GM20000 (cell line): ENCODE data around the gene CHD2.
A peak's percentile ranks its signal among the peaks of the same experiment; 100 is the strongest.
"Not testable (repeated sequence)": the region's sequence is repeated elsewhere in the genome, so short reads cannot be mapped to it uniquely, and the experiment has no call there.

Experiments used
- DNase-seq: peaks from one replicate; pipeline ENCODE4 v3.0.0; 2012; ENCODE audit warnings: low spot score
- TF ChIP-seq, protein P1 (sequence below): IDR thresholded peaks from 2 replicates; pipeline ENCODE4 v1.5.1; 2012; ENCODE audit warnings: mild to moderate bottlenecking, control low read depth; ENCODE audit errors: extremely low read depth, missing control alignments

Gene CHD2

DNA sequence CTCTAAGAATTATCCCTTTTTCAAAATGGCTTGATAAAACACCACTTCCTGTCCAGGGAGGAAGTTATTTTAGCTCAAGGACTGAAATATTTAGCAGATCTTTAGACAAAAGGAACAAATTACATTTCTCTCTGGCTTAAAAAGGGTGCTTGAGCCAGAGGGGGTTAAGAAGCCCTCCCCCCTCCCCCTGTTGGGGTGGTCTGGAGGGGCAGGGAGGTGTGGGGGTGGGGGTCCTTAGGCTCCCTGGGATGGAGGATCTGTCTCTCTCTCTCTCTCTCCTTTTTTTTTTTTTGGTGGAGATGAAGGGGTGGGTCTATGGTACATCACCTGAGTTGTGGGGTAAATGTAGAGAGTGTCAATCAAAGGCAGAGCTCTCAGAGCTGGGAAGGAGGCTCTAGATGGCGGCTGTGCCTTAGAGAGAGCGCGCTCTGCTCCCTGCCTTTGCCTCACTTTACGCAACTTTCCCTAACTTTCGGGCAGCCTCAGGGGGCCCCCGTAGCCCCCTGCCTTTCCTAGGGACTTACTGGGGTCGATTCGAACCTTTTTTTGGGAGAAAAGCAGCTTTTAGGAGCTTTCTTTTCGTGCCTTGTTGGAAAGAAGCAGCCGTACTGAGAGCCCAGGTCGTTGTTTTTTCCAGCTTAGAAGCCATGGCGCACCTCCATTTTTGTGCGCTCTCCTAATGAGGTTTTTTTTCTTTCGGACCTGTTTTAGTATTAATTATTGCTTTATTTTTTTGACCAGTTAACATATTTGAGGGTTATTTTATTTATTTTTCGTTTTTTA lies at the start of gene CHD2:
Gene CHD2, plus strand, starts transcription at position 377 of the 783 bp plus-strand sequence. CDS start 914 bp downstream, outside the sequence.
- TF ChIP-seq, protein P1, sequence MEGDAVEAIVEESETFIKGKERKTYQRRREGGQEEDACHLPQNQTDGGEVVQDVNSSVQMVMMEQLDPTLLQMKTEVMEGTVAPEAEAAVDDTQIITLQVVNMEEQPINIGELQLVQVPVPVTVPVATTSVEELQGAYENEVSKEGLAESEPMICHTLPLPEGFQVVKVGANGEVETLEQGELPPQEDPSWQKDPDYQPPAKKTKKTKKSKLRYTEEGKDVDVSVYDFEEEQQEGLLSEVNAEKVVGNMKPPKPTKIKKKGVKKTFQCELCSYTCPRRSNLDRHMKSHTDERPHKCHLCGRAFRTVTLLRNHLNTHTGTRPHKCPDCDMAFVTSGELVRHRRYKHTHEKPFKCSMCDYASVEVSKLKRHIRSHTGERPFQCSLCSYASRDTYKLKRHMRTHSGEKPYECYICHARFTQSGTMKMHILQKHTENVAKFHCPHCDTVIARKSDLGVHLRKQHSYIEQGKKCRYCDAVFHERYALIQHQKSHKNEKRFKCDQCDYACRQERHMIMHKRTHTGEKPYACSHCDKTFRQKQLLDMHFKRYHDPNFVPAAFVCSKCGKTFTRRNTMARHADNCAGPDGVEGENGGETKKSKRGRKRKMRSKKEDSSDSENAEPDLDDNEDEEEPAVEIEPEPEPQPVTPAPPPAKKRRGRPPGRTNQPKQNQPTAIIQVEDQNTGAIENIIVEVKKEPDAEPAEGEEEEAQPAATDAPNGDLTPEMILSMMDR: no peak

DNA sequence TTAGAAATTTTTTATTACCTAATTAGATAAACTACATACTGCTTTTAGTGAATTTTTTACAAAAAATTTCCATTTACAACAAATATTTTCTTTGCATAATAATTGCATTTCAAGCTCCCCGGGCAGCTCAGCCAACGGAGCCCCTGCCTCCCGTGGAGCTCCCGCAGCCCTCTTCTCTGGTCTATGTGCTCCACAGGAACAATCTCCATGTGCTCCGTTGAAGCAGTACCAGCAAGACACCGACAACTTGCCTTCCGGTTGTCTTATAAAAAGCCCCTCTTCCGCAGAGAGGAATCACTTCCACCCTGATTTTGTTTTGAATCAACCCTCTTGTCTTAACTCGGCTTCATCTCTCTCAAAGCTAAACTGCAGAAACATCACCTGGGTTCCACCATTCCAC lies 46.9 kb upstream of the CHD2 start:
- no peak for DNase-seq
- TF ChIP-seq, protein P1: no peak

More for the DNA sequence above, at the start of gene CHD2:
- DNase-seq: peak; percentile 83

DNA sequence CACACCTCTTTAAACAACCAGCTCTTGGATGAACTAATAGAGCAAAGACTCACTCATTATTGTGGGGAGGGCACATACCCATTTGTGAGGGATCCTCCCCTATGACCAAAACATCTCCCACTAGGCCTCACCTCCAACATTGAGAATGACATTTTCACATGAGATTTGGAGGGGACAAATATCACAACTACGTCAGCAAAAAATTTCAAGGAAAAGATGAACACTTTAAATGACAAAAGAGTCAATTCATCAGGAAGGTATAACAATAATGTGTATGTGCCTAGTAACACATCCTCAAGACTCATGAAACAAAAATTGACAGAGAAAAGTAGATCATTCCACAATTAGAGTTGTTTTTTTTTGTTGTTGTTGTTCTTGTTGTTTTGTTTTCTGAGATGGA lies 38.4 kb upstream of the CHD2 start:
- DNase-seq: no peak
- TF ChIP-seq, protein P1: no peak

DNA sequence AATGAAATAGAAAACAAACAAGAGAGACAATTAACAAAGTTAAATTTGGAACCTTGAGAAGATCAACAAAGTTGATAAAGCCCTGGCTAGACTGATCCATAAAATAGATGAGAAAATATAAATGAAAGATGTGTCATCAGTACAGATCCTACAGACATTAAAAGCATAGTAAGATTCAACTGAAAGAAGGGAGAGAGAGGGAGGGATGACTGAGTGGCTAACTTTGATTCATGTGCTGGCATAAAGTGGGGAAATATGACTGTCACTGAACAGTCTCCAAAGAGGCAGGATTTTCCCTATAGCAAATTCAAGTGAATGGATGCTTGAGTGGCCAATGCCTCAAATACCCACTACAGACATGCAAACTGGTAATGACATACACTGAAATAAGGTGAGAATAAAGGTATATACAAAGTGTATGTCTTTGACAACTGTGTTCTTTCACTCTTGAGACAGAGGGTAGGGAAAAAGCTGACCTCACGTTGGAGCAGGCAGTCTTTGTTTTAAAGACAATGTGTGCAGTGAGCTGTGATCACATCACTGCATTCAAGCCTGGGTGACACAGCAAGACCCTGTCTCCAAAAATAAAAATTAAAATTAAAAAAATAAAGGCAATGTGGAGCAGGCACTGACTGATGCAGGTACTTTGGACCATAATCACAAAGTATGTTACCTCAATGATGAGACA lies 35.9 kb upstream of the CHD2 start:
- TF ChIP-seq, protein P1: no peak
- no peak for DNase-seq

DNA sequence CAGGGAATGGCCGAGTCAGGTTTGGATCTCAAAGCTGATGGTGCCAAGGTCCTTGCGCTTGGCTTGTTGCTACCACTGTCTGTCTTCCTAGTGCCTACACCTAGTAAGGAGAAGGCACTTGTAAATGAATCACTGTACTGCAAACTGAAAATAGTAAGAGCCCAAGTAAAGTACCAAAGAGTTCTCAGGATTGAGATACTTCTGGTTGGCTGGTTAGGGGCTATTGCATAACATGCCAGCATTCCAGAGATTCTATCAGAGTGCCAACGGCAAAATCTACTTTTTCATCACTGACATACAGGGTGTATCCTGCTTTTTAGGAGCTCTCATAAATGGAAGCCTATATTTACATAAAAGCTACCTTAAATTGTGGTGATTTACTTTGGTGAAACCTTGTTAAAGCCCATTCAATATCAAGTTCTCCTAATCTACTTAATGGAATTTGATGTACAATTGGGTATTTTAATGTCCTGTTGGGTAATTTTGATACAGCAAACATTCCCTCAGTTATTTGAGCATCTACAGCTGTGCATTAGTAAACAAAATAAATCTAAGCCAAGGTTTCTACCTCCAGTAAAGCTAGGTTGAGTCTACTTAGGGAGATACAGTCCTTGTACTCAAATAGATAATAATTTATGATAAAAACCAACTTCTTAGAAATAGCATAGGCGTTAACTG lies 30.7 kb upstream of the CHD2 start:
- TF ChIP-seq, protein P1: no peak

DNA sequence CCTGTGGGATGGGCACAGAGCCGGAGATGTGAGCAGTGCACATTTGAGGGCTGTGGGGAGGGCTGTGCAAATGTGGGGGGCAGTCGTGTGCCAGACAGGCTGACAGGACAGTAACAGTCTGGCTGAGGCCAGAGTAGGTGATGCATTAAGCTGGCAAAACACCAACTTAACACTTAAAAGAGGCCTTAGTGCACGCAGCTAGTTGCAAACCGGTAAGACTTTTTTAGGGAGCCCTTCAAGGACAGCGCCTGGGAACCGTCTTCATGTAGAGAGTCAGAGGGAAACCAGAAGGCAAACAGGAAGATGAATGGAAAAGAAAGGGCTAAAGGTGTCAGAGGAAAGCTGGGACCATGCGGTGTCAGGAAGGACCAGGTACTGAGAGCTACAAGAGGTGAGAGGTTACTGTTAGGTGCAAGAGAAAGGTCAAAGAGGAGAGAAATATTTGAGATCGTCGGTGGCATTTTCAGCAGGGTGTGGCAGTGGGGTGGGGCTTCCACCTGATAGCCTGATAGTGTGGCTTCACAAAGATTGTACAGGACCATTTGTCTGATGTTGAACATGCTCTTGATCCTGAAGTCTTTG lies 30.0 kb upstream of the CHD2 start:
- DNase-seq: no peak
- TF ChIP-seq, protein P1: no peak

More for the DNA sequence above, 30.7 kb upstream of the CHD2 start:
- no peak for DNase-seq

DNA sequence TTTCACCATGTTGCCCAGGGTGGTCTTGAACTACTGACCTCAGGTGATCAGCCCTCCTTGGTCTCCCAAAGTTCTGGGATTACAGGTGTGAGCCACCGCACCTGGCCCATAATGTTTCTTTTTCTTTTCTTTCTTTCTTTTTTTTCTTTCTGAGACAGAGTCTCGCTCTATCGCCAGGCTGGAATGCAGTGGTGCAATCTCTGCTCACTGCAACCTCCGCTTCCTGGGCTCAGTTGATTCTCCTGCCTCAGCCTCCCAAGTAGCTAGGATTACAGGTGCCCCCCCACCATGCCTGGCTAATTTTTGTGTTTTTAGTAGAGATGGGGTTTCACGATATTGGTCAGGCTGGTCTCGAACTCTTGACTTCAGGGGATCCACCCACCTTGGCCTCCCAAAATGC lies 27.2 kb upstream of the CHD2 start:
- DNase-seq: not testable (repeated sequence)
